DMS79 treated with DMSO at 0.1 percent for 48 hours (cell line): ENCODE data around the gene ODF2.

ENCODE experiments used
- DNase-seq: peaks from one replicate; lab custom pipeline; 2025; lab: John Stamatoyannopoulos, UW

The ODF2 gene

DNA sequence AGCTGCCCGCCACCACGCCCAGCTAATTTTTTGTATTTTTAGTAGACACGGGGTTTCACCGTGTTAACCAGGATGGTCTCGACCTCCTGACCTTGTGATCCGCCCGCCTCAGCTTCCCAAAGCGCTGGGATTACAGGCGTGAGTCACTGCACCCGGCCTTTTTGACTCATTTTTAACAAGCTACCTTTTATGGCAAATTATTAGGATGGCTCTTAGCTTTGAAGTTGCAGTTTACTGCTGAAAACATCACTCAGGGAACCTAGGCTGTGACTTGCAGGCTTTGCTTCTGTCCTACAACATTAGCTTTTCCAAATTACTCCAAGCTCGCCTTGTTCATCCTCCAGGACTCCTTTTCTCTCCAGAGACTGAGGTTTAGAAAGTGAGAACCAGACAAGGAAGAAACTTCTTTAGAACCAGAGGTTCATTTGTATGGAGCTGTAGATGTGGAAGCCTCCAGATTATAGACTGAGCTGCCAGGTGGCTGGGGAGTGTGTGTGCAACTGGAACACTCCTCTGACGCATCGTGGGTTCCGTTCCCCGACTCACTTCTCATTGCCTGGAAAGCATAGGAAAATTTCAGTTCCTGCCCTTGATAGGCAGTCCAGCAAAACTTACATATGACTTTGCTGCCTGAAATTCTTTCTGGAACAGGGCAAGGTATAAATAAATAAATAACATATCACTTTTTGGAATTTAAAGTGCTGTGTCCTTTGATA is 72.8 kb downstream of the ODF2 start:
- DNase-seq: no peak

- no peak for DNase-seq
Measured at GRCh38 chr9:128529191-128529590, 73.4 kb downstream of the ODF2 start.

DNA sequence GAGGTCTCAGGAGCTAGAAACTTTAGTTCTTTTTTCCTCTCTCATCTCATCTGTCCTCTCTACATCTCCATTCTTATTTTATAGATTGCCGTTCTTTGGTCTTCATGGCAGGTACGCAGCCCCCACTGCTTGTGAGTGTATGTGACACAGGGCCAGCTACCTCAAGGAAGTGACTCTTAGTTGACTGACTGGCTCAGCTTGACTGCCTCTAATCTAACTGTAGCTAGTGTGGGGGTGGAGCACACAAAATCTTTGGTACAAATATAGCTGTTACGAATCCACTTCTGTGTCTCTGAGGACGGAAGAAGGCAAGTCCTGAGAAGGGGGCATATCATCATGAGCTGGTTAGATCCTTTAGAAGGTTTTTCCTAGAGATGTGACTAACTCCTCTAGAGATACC is 76.8 kb downstream of the ODF2 start:
- DNase-seq: no peak

DNA sequence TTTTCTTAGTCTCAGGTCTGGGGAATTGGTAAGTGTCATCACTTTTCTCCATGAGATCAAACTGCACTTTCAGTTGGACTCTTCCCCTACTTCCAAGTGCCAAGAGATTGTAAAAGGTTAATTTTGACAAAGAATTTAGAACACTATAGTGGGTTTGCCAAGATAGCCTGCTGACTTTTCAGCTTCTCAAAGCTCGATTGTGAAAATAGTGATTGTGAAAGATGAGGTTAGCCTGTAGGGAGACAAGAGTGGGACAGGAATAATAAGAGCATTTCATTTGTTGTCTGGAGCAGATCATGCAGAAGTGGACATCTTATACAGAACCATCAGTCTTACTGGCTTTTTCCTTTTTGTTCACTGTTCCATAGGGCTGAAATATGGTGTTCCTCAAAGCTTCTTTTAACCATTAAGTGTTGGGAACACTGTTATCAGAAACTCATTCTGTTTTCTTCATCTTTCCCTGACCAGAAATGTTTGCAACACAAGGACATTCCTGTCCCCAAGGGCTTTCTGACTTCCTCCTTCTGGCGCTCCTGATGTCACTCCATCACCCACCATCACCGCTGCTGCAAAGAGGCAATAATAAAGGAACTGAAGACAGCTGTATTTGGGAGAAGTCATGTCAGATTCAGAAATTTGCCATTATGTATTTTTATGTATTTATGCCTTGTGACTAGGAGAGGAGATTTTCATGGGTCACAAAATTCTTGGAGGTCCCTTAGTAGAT is 85.0 kb downstream of the ODF2 start:
- no peak for DNase-seq

DNA sequence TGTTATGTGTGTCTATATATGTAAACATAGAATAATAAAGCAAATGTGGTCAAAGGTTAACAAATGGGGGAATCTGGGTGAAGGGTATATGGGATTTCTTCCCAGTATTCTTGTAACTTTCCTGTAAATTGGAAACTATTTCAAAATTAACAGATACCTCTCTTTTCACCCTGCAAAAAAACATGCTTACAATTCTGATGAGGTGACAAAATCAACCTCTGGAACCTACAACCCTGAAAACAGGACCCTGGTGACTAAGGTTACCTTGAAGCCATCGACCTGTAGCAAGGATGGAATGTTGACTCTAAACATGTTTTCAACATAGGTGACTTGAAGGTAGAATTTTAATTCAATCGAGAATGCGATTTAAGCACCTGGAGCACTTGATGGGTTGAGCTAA is 90.7 kb downstream of the ODF2 start:
- no peak for DNase-seq

- DNase-seq: no peak
Measured at GRCh38 chr9:128548876-128549275, 93.1 kb downstream of the ODF2 start.

DNA sequence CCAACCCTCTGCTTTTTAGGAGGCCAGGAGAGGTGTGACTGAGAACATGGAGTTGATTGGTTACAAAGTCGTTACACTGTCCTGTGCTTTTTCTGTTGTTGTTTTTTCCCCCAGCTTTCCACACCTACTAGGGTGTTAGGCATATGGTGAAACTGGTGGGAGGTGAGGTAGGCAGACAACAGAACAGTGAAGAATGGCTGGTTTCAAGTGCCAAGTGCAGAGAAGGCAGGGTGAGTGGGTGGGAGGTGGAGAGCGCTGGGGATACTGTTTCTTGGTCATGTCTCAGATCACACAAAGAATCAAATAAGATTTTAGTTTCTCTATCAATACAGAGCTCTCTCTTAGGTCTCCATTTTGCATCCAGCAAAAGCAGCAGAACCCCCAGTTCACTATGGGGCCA is 94.4 kb downstream of the ODF2 start:
- DNase-seq: no peak
